Measurements from ENCODE around the gene MAML3. TPM values are rescaled to one million over a fixed set of nuclear protein-coding genes. Genes with fewer than 3 reads are reported as not detected.

Gene MAML3
- total RNA-seq, 4 donors from 2014 or later, result 21.2 to 28.4 (median 22.1) TPM

DNA sequence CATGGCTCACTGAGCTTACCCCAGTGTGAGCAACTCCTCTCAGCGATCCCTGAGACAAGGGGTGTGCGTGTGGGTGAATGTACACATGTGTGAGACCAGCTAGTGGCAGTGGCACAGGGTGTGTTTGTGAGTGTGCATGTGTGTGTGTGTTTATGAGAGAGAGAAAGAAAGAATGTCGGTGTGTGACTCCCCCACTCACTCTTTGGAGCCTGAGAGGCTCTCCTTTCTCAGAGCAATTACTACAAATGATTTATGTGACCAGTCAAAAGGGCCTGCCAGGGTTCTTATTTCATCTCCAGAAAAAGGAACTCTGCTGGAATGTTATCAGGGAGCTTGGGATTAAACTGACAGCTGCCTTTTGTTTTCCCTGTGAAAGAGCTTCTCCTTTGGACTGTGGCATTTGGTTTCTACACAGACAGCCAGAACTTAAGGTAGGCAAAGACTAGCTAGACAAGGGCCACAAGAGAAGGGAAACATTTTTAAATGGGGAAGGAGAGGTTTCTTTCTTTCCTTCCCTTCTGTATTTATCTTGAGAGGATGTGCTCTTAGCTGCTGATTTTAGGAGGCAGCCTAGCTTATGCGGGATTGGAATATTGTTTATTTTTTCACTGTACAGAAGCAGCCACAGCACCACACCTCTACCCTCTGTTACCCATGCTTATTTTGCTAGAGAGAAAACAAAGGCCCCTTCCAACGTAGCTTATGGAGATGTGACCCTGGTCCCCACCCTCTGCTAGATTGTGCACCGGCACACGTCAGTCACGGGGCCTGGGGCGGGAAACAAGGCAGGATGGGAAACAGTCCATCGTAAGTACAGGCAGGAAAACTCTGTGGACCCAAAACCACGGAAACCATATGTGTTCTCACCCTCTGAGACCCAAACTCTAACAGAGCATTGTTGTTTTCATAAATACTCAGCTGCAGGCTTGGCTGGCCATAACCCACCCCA is 344.9 kb downstream of the MAML3 start:
- TF ChIP-seq, protein P1, sequence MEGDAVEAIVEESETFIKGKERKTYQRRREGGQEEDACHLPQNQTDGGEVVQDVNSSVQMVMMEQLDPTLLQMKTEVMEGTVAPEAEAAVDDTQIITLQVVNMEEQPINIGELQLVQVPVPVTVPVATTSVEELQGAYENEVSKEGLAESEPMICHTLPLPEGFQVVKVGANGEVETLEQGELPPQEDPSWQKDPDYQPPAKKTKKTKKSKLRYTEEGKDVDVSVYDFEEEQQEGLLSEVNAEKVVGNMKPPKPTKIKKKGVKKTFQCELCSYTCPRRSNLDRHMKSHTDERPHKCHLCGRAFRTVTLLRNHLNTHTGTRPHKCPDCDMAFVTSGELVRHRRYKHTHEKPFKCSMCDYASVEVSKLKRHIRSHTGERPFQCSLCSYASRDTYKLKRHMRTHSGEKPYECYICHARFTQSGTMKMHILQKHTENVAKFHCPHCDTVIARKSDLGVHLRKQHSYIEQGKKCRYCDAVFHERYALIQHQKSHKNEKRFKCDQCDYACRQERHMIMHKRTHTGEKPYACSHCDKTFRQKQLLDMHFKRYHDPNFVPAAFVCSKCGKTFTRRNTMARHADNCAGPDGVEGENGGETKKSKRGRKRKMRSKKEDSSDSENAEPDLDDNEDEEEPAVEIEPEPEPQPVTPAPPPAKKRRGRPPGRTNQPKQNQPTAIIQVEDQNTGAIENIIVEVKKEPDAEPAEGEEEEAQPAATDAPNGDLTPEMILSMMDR (IDR thresholded peaks at IDR 0.05), result no peak
- TF ChIP-seq POLR2A (IDR thresholded peaks at IDR 0.05), result no peak
- DNase-seq (ENCODE audit: low spot score in 2 of 2), result no peak
- intact Hi-C loops (cut with DNase I; ENCODE audit: low total_unique reads), result no loop called here
- H3K4me3 ChIP-seq (ENCODE audit: low read depth, poor library complexity, severe bottlenecking), result no peak overlapping the region
- 67 to 71% methylated on average over 11 of the region's 11 CpGs for WGBS, 2 donors

GRCh38 chr4:139808381-139808807 is 345.6 kb downstream of the MAML3 start:
- no peak overlapping the region for H3K4me3 ChIP-seq (ENCODE audit: low read depth, poor library complexity, severe bottlenecking)
- TF ChIP-seq POLR2A (IDR thresholded peaks at IDR 0.05), result no peak
- TF ChIP-seq, protein P1 (IDR thresholded peaks at IDR 0.05), result no peak
- intact Hi-C loops (cut with DNase I; ENCODE audit: low total_unique reads), result no loop called here
- no peak for DNase-seq (ENCODE audit: low spot score in 2 of 2)
- 70 to 71% methylated on average over 4 of the region's 4 CpGs for WGBS, 2 donors

- WGBS, 2 donors, result 95% methylated on average over 4 of the region's 4 CpGs
- DNase-seq (ENCODE audit: low spot score in 2 of 2), result no peak
- intact Hi-C loops (cut with DNase I; ENCODE audit: low total_unique reads), result no loop called here
- TF ChIP-seq, protein P1 (IDR thresholded peaks at IDR 0.05), result no peak
- TF ChIP-seq POLR2A (IDR thresholded peaks at IDR 0.05), result no peak
- H3K4me3 ChIP-seq (ENCODE audit: low read depth, poor library complexity, severe bottlenecking), result no peak overlapping the region
These were observed 346.5 kb downstream of the MAML3 start for GRCh38 chr4:139807483-139807882.

DNA sequence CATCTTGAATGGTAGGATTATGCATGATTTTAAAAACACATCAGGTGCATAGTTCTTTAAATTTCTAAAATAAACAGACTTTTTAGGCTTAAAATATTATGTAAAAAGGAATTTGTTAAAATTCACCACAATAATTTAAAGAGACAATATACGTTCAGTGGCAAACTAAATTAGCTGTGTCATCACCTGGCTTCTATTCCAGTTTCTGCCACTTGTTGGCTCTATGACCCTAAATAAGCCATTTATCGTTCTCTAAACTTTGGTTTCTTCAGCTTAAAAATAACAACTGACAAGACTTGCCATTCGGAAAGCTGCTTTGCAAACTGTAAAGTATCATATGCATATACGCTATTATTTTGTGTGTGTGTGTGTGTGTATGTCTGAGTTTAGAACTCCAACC is 347.1 kb downstream of the MAML3 start:
- H3K4me3 ChIP-seq (ENCODE audit: low read depth, poor library complexity, severe bottlenecking), result no peak overlapping the region
- intact Hi-C loops (cut with DNase I; ENCODE audit: low total_unique reads), result no loop called here
- no peak for DNase-seq (ENCODE audit: low spot score in 2 of 2)
- 66 to 69% methylated on average over 4 of the region's 4 CpGs for WGBS, 2 donors
- TF ChIP-seq, protein P1 (IDR thresholded peaks at IDR 0.05), result no peak
- TF ChIP-seq POLR2A (IDR thresholded peaks at IDR 0.05), result no peak

DNA sequence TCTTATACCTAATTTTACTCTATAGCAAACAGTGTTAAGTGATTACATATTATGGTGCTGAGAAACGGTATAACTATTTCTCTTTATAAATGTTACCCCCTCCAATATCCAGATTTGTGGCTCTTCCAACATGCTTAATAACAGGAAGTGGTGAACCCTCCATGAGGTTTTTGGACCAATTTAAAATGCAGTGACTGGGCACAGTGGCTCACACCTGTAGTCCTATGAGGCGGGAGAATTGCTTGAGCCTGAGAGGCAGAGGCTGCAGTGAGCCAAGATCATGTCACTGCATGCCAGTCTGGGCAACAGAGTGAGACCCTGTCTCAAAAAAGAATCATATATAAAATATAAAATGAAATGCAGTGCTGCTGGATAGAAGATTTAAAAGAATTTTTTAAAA is 351.1 kb downstream of the MAML3 start:
- H3K4me3 ChIP-seq (ENCODE audit: low read depth, poor library complexity, severe bottlenecking), result no peak overlapping the region
- no peak for TF ChIP-seq POLR2A (IDR thresholded peaks at IDR 0.05)
- TF ChIP-seq, protein P1 (IDR thresholded peaks at IDR 0.05), result no peak
- no peak for DNase-seq (ENCODE audit: low spot score in 2 of 2)
- intact Hi-C loops (cut with DNase I; ENCODE audit: low total_unique reads), result no loop called here
- WGBS, 2 donors, result 58 to 62% methylated on average over 2 of the region's 2 CpGs

All from lower leg skin (tissue), 4 donors.